Measurements from ENCODE around the gene PDZD2.

PDZD2 gene

DNA sequence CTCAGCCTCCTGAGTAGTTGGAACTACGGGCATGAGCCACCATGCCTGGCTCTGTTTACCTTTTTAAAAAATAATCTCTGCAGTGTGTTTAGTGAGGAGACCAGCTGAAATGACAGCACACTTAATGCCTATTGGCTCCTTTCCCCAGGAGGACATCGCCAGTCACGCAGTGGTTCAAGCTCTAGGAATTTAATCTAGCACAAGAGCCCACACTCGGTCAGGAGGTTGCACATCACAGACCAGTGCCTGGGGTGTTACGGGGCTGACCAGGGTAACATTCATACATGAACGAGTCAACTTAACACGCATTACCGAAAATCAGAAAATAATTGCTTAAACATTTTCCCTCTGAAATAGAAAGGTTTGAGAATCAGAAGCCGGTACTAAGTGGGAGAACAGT, 318.2 kb downstream of the PDZD2 start:
- Histone ChIP-seq H3K9ac (ENCODE audit: insufficient read length, low read depth) (no peak overlapping the region), H3K36me3 (ENCODE audit: insufficient read depth, insufficient read length, low read length) (no peaks in the 10 kb centered on the region), H3K4me3 (ENCODE audit: insufficient read length, low read depth) (no peak overlapping the region), H3K9me3 (ENCODE audit: insufficient read depth, low read length) (no peaks in the 10 kb centered on the region), H3K4me1 (ENCODE audit: insufficient read depth, insufficient read length) (no peaks in the 10 kb centered on the region), H3K27me3 (ENCODE audit: insufficient read depth, insufficient read length) (no peaks in the 10 kb centered on the region)
- DNase-seq (ENCODE audit: low read depth, low spot score), result no peak
- TF ChIP-seq SUZ12 (IDR thresholded peaks at IDR 0.05; ENCODE audit: extremely low read depth, insufficient read depth, insufficient read length) (no peak), YY1 (IDR thresholded peaks at IDR 0.05; ENCODE audit: insufficient read depth, insufficient read length) (no peak), ZNF274 (IDR thresholded peaks at IDR 0.05; ENCODE audit: low read depth, low read length) (no peak)

DNA sequence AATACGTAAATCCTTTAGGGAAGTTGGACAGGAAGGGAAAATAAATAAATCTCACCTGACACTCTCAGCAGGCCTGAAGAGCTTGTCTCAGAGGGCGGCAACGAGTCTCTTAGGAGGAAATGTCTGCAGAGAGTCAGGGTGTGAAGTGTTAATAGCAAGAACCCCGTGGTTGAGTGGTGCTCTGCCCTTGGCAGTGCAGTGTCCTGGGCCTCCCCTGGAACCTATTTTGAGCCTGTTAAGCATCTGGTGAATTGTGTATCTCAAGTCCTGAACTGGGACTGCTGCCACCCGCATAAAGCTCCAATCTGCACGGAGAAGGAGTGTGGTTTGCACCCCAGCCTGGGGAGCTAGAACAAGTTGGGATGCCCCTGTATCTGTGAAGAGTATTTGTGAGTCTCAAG, 323.4 kb downstream of the PDZD2 start:
- no peak overlapping the region for H3K9ac ChIP-seq (ENCODE audit: insufficient read length, low read depth)
- no peak for TF ChIP-seq YY1 (IDR thresholded peaks at IDR 0.05; ENCODE audit: insufficient read depth, insufficient read length)
- no peak for TF ChIP-seq SUZ12 (IDR thresholded peaks at IDR 0.05; ENCODE audit: extremely low read depth, insufficient read depth, insufficient read length)
- TF ChIP-seq ZNF274 (IDR thresholded peaks at IDR 0.05; ENCODE audit: low read depth, low read length), result no peak
- DNase-seq (ENCODE audit: low read depth, low spot score), result no peak

DNA sequence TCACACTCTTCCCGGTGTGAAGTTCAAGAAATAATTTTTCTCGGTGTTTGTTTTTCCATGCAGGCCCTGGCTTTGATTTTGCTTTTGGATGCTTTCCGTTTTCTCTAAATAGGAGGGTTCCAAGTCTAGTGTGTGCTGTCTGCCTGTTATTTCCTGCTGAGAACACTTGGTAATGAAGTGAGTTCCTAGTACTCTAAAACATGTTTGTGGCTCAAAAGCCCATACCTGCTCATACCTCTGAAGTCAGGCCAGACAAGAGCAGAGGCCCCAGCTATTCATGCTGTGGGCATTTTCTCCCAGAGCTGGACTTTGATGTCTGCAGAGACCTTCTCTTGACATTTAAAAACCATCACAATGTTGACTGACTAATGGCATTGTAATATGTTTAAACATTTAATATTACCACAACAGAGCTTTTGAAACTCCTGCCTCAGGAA, 324.0 kb downstream of the PDZD2 start:
- no peak for DNase-seq (ENCODE audit: low read depth, low spot score)
- TF ChIP-seq YY1 (IDR thresholded peaks at IDR 0.05; ENCODE audit: insufficient read depth, insufficient read length) (no peak), ZNF274 (IDR thresholded peaks at IDR 0.05; ENCODE audit: low read depth, low read length) (no peak), SUZ12 (IDR thresholded peaks at IDR 0.05; ENCODE audit: extremely low read depth, insufficient read depth, insufficient read length) (no peak)
- Histone ChIP-seq H3K9me3 (ENCODE audit: insufficient read depth, low read length) (no peaks in the 10 kb centered on the region), H3K4me1 (ENCODE audit: insufficient read depth, insufficient read length) (no peaks in the 10 kb centered on the region), H3K27me3 (ENCODE audit: insufficient read depth, insufficient read length) (no peaks in the 10 kb centered on the region), H3K9ac (ENCODE audit: insufficient read length, low read depth) (no peak overlapping the region), H3K36me3 (ENCODE audit: insufficient read depth, insufficient read length, low read length) (no peaks in the 10 kb centered on the region), H3K4me3 (ENCODE audit: insufficient read length, low read depth) (no peak overlapping the region)

More for the DNA sequence above, 323.4 kb downstream of the PDZD2 start:
- Histone ChIP-seq H3K27me3 (ENCODE audit: insufficient read depth, insufficient read length) (no peaks in the 10 kb centered on the region), H3K4me1 (ENCODE audit: insufficient read depth, insufficient read length) (no peaks in the 10 kb centered on the region), H3K9me3 (ENCODE audit: insufficient read depth, low read length) (no peaks in the 10 kb centered on the region), H3K36me3 (ENCODE audit: insufficient read depth, insufficient read length, low read length) (no peaks in the 10 kb centered on the region), H3K4me3 (ENCODE audit: insufficient read length, low read depth) (no peak overlapping the region)

DNA sequence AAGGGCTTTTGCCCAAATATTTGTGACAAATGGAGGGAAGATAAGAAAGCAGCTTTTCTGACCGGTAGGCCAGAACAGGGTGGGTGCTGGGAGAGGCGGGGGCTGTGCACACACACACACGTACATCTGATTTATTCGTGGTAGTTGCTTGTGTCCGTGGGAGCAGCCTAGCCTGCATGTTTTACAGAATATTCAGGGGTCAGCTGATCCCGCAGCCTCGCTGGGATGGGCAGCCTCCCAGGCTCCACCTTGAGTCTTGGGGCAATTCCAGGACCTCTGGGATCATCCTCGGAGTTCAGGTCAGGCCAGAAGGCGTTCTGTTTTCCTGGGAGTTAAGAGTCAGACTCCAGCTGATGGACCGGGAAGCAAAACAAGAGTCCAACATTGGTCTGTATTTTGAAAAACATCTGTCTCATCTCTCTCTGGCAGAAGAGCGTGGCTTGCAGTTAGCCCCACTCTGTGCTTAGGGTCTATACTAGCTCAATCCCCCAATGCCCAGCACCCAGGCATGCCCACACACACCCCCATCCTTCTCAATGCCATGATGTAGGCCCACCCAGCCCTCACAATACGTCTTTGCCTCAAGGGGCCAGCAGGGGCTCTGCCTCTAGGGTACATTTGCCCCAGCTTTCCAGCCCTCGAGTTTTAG, 324.6 kb downstream of the PDZD2 start:
- no peaks in the 10 kb centered on the region for H3K9me3 ChIP-seq (ENCODE audit: insufficient read depth, low read length)
- H3K27me3 ChIP-seq (ENCODE audit: insufficient read depth, insufficient read length), result no peaks in the 10 kb centered on the region
- no peaks in the 10 kb centered on the region for H3K4me1 ChIP-seq (ENCODE audit: insufficient read depth, insufficient read length)
- H3K9ac ChIP-seq (ENCODE audit: insufficient read length, low read depth), result no peak overlapping the region
- no peak for DNase-seq (ENCODE audit: low read depth, low spot score)
- no peak for TF ChIP-seq YY1 (IDR thresholded peaks at IDR 0.05; ENCODE audit: insufficient read depth, insufficient read length)
- no peak for TF ChIP-seq SUZ12 (IDR thresholded peaks at IDR 0.05; ENCODE audit: extremely low read depth, insufficient read depth, insufficient read length)
- TF ChIP-seq ZNF274 (IDR thresholded peaks at IDR 0.05; ENCODE audit: low read depth, low read length), result no peak
- no peaks in the 10 kb centered on the region for H3K36me3 ChIP-seq (ENCODE audit: insufficient read depth, insufficient read length, low read length)
- no peak overlapping the region for H3K4me3 ChIP-seq (ENCODE audit: insufficient read length, low read depth)

DNA sequence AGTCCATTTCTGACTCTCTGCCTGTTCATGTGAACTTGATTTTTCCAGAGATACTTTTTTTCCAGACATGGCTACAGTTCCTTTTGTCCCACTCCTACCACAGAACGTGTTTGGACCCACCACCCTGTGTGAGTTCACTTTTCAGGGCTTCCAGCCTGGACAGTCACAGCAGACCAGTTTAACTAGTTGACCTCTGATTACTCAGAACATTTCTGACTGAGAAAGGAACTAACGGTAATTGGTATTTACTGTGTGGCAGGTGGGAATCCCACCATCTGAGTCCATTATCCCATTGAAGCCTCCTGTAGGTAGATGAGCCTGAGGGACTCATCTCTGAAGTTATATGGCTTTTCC, 325.1 kb downstream of the PDZD2 start:
- Histone ChIP-seq H3K36me3 (ENCODE audit: insufficient read depth, insufficient read length, low read length) (no peaks in the 10 kb centered on the region), H3K9ac (ENCODE audit: insufficient read length, low read depth) (no peak overlapping the region), H3K4me3 (ENCODE audit: insufficient read length, low read depth) (no peak overlapping the region), H3K4me1 (ENCODE audit: insufficient read depth, insufficient read length) (no peaks in the 10 kb centered on the region), H3K27me3 (ENCODE audit: insufficient read depth, insufficient read length) (no peaks in the 10 kb centered on the region), H3K9me3 (ENCODE audit: insufficient read depth, low read length) (no peaks in the 10 kb centered on the region)
- no peak for DNase-seq (ENCODE audit: low read depth, low spot score)
- TF ChIP-seq SUZ12 (IDR thresholded peaks at IDR 0.05; ENCODE audit: extremely low read depth, insufficient read depth, insufficient read length) (no peak), ZNF274 (IDR thresholded peaks at IDR 0.05; ENCODE audit: low read depth, low read length) (no peak), YY1 (IDR thresholded peaks at IDR 0.05; ENCODE audit: insufficient read depth, insufficient read length) (no peak)

DNA sequence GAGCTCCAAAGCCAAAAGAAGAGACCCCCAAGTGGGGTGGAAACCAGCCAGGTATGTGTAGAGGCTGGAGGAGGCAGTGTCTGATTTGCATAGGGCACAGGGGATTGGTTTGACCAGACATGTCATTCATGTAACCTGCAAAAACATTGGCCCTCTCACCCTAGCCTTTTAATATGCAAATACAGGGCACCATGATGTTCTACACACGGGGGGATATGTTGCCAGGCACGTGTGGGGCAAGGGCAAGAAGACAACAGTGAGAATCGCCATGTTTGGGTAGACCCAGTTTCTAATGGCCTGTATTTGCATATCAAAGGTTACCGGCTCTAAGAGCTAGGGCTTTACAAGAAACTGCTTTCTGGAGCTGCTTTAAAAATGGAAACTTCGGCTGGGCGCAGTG, 326.3 kb downstream of the PDZD2 start:
- no peaks in the 10 kb centered on the region for H3K9me3 ChIP-seq (ENCODE audit: insufficient read depth, low read length)
- no peak overlapping the region for H3K4me3 ChIP-seq (ENCODE audit: insufficient read length, low read depth)
- peak; percentile 18 for DNase-seq (ENCODE audit: low read depth, low spot score)
- H3K27me3 ChIP-seq (ENCODE audit: insufficient read depth, insufficient read length), result no peaks in the 10 kb centered on the region
- H3K9ac ChIP-seq (ENCODE audit: insufficient read length, low read depth), result no peak overlapping the region
- H3K36me3 ChIP-seq (ENCODE audit: insufficient read depth, insufficient read length, low read length), result no peaks in the 10 kb centered on the region
- TF ChIP-seq SUZ12 (IDR thresholded peaks at IDR 0.05; ENCODE audit: extremely low read depth, insufficient read depth, insufficient read length) (no peak), YY1 (IDR thresholded peaks at IDR 0.05; ENCODE audit: insufficient read depth, insufficient read length) (no peak), ZNF274 (IDR thresholded peaks at IDR 0.05; ENCODE audit: low read depth, low read length) (no peak)
- no peaks in the 10 kb centered on the region for H3K4me1 ChIP-seq (ENCODE audit: insufficient read depth, insufficient read length)

DNA sequence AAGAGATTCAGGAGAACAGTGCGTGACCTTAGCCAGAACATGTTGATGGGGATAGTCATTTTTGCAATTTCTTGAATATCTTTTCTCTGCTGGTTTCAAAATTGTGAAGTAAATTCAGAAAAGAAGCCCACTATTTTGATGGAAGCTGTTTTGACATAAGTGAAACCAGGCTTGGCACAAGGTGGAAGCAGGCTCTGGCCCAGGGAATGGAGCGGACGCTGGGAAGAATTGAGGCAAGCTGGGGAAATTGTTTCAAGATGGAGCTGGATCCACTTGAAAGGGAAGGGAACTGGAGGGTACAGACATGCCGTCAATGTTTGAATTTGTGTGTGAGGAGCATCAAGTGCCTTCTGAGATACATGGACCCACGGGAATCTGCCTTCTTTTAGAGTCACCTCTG, 328.0 kb downstream of the PDZD2 start:
- Histone ChIP-seq H3K4me3 (ENCODE audit: insufficient read length, low read depth) (no peak overlapping the region), H3K36me3 (ENCODE audit: insufficient read depth, insufficient read length, low read length) (no peaks in the 10 kb centered on the region), H3K27me3 (ENCODE audit: insufficient read depth, insufficient read length) (no peaks in the 10 kb centered on the region), H3K9ac (ENCODE audit: insufficient read length, low read depth) (no peak overlapping the region), H3K9me3 (ENCODE audit: insufficient read depth, low read length) (no peaks in the 10 kb centered on the region), H3K4me1 (ENCODE audit: insufficient read depth, insufficient read length) (no peaks in the 10 kb centered on the region)
- no peak for DNase-seq (ENCODE audit: low read depth, low spot score)
- TF ChIP-seq ZNF274 (IDR thresholded peaks at IDR 0.05; ENCODE audit: low read depth, low read length), result no peak
- no peak for TF ChIP-seq SUZ12 (IDR thresholded peaks at IDR 0.05; ENCODE audit: extremely low read depth, insufficient read depth, insufficient read length)
- TF ChIP-seq YY1 (IDR thresholded peaks at IDR 0.05; ENCODE audit: insufficient read depth, insufficient read length), result no peak

Data from NT2/D1 (cell line).